ENCODE results near the gene DDX54. TPM values are rescaled to one million over a fixed set of nuclear protein-coding genes. Genes with fewer than 3 reads are reported as not detected.
A peak's percentile ranks its signal among the peaks of the same experiment; 100 is the strongest.

DDX54 gene
- total and polyA plus RNA-seq, 2 experiments from 2014 or later: 28.1 to 44.5 TPM

DNA sequence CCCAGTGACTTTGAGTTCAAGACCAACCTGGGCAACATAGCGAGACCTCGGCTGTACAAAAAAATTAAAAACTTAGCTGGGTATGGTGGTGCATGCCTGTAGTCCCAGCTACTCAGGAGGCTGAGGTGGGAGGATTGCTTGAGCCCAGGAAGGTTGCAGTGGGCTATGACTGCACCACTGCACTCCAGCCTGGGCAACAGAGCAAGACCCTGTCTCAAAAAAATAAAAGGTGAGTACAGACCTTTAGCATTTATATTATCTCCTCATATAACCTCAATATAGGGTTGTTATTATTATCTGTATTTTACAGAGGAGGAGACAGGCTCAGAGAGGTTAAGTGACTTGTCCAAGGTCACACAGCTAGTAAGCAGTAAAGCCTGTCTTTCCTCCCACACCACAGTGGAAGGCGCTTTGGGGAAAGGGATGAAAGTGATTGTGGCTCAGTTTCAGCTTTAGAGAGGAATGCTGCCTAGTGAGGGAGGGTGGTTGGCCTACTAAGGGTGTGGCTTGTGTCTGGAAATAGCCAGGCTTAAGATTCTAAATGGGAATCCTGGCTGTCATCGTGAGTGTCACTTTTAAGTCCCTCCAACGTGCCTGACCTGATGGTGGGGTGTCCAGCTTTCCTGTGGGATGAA is 43.2 kb upstream of the DDX54 start:
- Histone ChIP-seq H2AFZ (no peak overlapping the region), H3K9me2 (ENCODE audit: insufficient read depth) (no peaks in the 10 kb centered on the region), H3K79me2 (ENCODE audit: insufficient read depth) (no peaks in the 10 kb centered on the region), H3K9ac (no peak overlapping the region), H3K27ac (no peak overlapping the region), H3K36me3 (ENCODE audit: low read depth) (peaks cover 3% of the 10 kb centered on the region; the same call in 1 of the 2 replicates), H3K9me3 (ENCODE audit: low read depth) (no peaks in the 10 kb centered on the region), H3K4me1 (ENCODE audit: insufficient read depth) (peaks cover 11% of the 10 kb centered on the region; the same call in 1 of the 2 replicates), H3K27me3 (replicated peaks; ENCODE audit: insufficient read depth) (no peaks in the 10 kb centered on the region), H3K4me3 (no peak overlapping the region), H4K20me1 (ENCODE audit: insufficient read depth) (no peaks in the 10 kb centered on the region), H3K4me2 (ENCODE audit: unreplicated experiment) (no peak overlapping the region), H3F3A (ENCODE audit: insufficient read depth) (peaks cover 6% of the 10 kb centered on the region; the same call in 1 of the 2 replicates)
- no peak for TF ChIP-seq EZH2 (IDR thresholded peaks at IDR 0.05; ENCODE audit: insufficient read depth, poor library complexity, severe bottlenecking)
- no peak for TF ChIP-seq EZH2phosphoT487 (IDR thresholded peaks at IDR 0.05; ENCODE audit: insufficient read depth, low read depth)
- DNase-seq: peak; percentile 7
- in situ Hi-C loops (cut with MboI): no loop called here
- 60 to 62% methylated on average over 5 of the region's 5 CpGs for WGBS, 2 experiments (ENCODE audit: low coverage in 1 of 2, low lambda C conversion rate in 2 of 2, missing lambda C conversion rate in 2 of 2)

DNA sequence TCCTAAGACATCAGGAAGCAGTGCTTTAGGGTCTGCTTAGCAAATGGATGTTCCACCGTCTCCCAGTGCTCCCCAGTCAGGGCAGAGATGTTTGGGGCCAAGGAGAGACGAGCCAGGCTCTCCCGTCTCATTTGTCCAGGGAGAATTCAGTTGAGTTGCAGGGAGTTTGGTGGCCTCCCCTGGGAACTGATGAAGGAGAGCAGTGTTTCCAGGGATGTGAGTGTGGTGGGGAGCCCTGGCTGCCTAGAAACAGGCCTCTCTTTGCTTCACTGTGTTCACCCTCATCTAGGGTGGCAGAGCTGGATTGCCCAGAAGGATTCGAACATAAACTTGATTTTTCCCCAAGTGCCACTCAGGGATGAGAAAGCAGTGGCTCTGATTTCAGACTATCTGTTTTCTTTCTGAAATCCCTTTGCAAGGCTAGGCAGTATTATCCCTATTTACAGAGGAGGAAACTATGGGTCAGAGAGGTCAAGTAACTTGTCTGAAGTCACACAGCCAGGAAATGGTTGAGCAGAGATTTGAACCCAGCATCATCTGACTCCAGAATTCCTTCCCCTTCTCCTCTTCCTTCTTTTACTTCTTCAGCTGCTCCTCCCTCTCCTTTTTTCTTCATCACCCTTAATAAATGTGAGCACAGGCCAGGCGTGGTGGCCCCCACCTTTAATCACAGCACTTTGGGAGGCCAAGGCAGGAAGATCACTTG is 42.6 kb upstream of the DDX54 start:
- Histone ChIP-seq H3K79me2 (ENCODE audit: insufficient read depth) (no peaks in the 10 kb centered on the region), H3F3A (ENCODE audit: insufficient read depth) (peaks cover 13% of the 10 kb centered on the region; the same call in 1 of the 2 replicates), H2AFZ (no peak overlapping the region), H3K27me3 (replicated peaks; ENCODE audit: insufficient read depth) (no peaks in the 10 kb centered on the region), H3K9me3 (ENCODE audit: low read depth) (no peaks in the 10 kb centered on the region), H3K9ac (no peak overlapping the region), H3K4me2 (ENCODE audit: unreplicated experiment) (no peak overlapping the region), H3K27ac (no peak overlapping the region), H3K36me3 (ENCODE audit: low read depth) (peaks cover 3% of the 10 kb centered on the region; the same call in 1 of the 2 replicates), H3K9me2 (ENCODE audit: insufficient read depth) (no peaks in the 10 kb centered on the region), H4K20me1 (ENCODE audit: insufficient read depth) (no peaks in the 10 kb centered on the region), H3K4me1 (ENCODE audit: insufficient read depth) (peaks cover 16% of the 10 kb centered on the region; the same call in 1 of the 2 replicates), H3K4me3 (no peak overlapping the region)
- no peak for DNase-seq
- 93 to 97% methylated on average over 5 of the region's 5 CpGs for WGBS, 2 experiments (ENCODE audit: low coverage in 1 of 2, low lambda C conversion rate in 2 of 2, missing lambda C conversion rate in 2 of 2)
- in situ Hi-C loops (cut with MboI): no loop called here
- no peak for TF ChIP-seq EZH2phosphoT487 (IDR thresholded peaks at IDR 0.05; ENCODE audit: insufficient read depth, low read depth)
- TF ChIP-seq EZH2 (IDR thresholded peaks at IDR 0.05; ENCODE audit: insufficient read depth, poor library complexity, severe bottlenecking): no peak

DNA sequence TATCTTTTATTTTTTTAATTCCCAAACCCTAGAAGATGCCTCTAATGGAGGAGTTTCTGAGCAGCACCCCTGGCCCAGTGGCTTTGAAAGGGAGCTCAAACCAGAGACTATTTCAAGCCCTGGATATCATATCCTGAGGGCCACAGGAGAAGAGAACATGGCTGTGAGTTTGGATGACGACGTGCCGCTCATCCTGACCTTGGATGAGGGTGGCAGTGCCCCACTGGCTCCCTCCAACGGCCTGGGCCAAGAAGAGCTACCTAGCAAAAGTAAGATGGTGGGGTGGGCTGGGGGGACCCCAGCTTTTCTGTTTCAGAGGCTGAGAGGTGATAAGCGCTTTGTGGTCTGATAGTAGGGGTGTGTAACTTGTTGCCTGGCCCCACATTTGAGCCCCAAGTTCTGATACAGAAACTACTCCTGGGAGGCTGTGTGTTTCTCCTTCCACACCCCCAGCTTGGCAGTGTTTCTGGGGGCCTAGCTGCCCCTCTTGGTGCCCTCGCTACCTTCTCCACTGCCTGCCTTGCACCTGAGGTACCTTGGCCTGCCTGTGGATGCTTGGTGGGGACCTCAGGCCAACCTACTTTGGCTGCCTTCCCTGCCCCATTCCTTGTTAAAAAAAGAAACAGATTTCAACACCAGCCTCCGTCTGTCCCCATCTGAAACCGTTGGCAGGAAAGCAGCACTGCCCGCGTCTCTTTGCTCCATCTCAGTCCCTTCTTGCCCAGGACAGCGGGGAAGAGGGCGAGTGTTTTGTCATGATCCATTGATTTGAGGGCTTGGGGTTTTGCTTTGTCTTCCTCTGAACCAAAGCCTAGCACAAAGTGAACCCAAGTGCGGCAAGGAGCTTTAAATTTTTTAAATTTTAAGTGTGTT is 41.7 kb upstream of the DDX54 start:
- Histone ChIP-seq H3K9me2 (ENCODE audit: insufficient read depth) (no peaks in the 10 kb centered on the region), H4K20me1 (ENCODE audit: insufficient read depth) (no peaks in the 10 kb centered on the region), H3K36me3 (ENCODE audit: low read depth) (peaks cover 3% of the 10 kb centered on the region; the same call in 1 of the 2 replicates), H3K9me3 (ENCODE audit: low read depth) (no peaks in the 10 kb centered on the region), H3F3A (ENCODE audit: insufficient read depth) (peaks cover 22% of the 10 kb centered on the region), H3K9ac (no peak overlapping the region), H3K4me3 (no peak overlapping the region), H3K27ac (no peak overlapping the region), H3K27me3 (replicated peaks; ENCODE audit: insufficient read depth) (no peaks in the 10 kb centered on the region), H3K4me1 (ENCODE audit: insufficient read depth) (peaks cover 19% of the 10 kb centered on the region), H3K4me2 (ENCODE audit: unreplicated experiment) (no peak overlapping the region), H2AFZ (no peak overlapping the region), H3K79me2 (ENCODE audit: insufficient read depth) (peaks cover 2% of the 10 kb centered on the region; the same call in 1 of the 2 replicates)
- no peak for TF ChIP-seq EZH2phosphoT487 (IDR thresholded peaks at IDR 0.05; ENCODE audit: insufficient read depth, low read depth)
- in situ Hi-C loops (cut with MboI): no loop called here
- WGBS, 2 experiments (ENCODE audit: low coverage in 1 of 2, low lambda C conversion rate in 2 of 2, missing lambda C conversion rate in 2 of 2): 91 to 96% methylated on average over 13 of the region's 13 CpGs
- no peak for DNase-seq

DNA sequence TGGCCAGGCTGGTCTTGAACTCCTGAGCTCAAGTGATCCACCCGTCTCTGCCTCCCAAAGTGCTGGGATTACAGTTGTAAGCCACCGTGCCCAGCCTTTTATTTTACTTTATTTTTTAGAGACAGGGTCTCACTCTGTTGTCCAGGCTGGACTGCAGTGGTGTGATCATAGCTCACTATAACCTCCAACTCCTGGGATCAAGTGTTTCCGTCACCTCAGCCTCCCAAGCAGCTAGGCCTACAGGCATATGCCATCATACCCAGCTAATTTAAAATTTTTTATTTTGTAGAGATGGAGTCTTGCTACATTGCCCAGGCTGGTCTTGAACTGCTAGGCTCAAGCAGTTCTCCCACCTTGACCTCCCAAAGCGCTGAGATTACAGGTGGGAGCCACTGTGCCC is 39.7 kb upstream of the DDX54 start:
- Histone ChIP-seq H3K4me2 (ENCODE audit: unreplicated experiment) (no peak overlapping the region), H3K36me3 (ENCODE audit: low read depth) (peaks cover 3% of the 10 kb centered on the region; the same call in 1 of the 2 replicates), H3K79me2 (ENCODE audit: insufficient read depth) (peaks cover 6% of the 10 kb centered on the region; the same call in 1 of the 2 replicates), H2AFZ (no peak overlapping the region), H3F3A (ENCODE audit: insufficient read depth) (peaks cover 23% of the 10 kb centered on the region), H3K9me2 (ENCODE audit: insufficient read depth) (no peaks in the 10 kb centered on the region), H4K20me1 (ENCODE audit: insufficient read depth) (no peaks in the 10 kb centered on the region), H3K9me3 (ENCODE audit: low read depth) (no peaks in the 10 kb centered on the region), H3K4me1 (ENCODE audit: insufficient read depth) (peaks cover 20% of the 10 kb centered on the region), H3K9ac (no peak overlapping the region), H3K4me3 (no peak overlapping the region), H3K27me3 (replicated peaks; ENCODE audit: insufficient read depth) (no peaks in the 10 kb centered on the region), H3K27ac (no peak overlapping the region)
- WGBS, 2 experiments (ENCODE audit: low coverage in 1 of 2, low lambda C conversion rate in 2 of 2, missing lambda C conversion rate in 2 of 2): 96 to 97% methylated on average over 4 of the region's 4 CpGs
- no peak for DNase-seq
- TF ChIP-seq EZH2 (IDR thresholded peaks at IDR 0.05; ENCODE audit: insufficient read depth, poor library complexity, severe bottlenecking): no peak
- TF ChIP-seq EZH2phosphoT487 (IDR thresholded peaks at IDR 0.05; ENCODE audit: insufficient read depth, low read depth): no peak
- in situ Hi-C loops (cut with MboI): no loop called here
